T47D (cell line): ENCODE results near the gene PPOX.

Source experiments
- DNase-seq, 2 experiments: peaks; one replicate each; pipeline versions ENCODE4 v3.0.0 to v3.0.0-alpha.2; 2011 to 2012; ENCODE audit warnings: low read depth in 1 of 2, low spot score in 1 of 2
- JUND ChIP-seq: IDR thresholded peaks from 2 replicates; pipeline ENCODE4 v1.6.1; 2012; ENCODE audit warnings: low read depth
- in situ Hi-C: cut with HindIII; loops from 2 replicates; pipeline ENCODE4 v1.10.0; 2016; ENCODE audit warnings: low sequenced_read_pairs, low pct_unique_long_range_greater_than_20kb

The PPOX gene

GRCh38 chr1:161159913-161160243, 6.3 kb upstream of the PPOX start:
- in situ Hi-C loops = no loop called here
- DNase-seq = no peak
- TF ChIP-seq JUND = no peak

GRCh38 chr1:161160671-161161145, 5.5 kb upstream of the PPOX start:
- in situ Hi-C loops = no loop called here
- TF ChIP-seq JUND = no peak
- DNase-seq = no peak

GRCh38 chr1:161161652-161162051, 4.6 kb upstream of the PPOX start:
- no peak for TF ChIP-seq JUND
- no peak for DNase-seq
- in situ Hi-C loops = no loop called here

- DNase-seq = no peak
- no peak for TF ChIP-seq JUND
- in situ Hi-C loops = no loop called here
These were observed 4.2 kb upstream of the PPOX start for GRCh38 chr1:161162052-161162451.

GRCh38 chr1:161162806-161163205, 3.4 kb upstream of the PPOX start:
- in situ Hi-C loops = no loop called here
- no peak for TF ChIP-seq JUND
- DNase-seq = no peak

GRCh38 chr1:161163793-161164192, 2.4 kb upstream of the PPOX start:
- in situ Hi-C loops = no loop called here
- DNase-seq = no peak
- TF ChIP-seq JUND = no peak

- no peak for TF ChIP-seq JUND
- no peak for DNase-seq
- in situ Hi-C loops = no loop called here
These were observed 1.2 kb upstream of the PPOX start for GRCh38 chr1:161164901-161165610.

GRCh38 chr1:161166669-161167548, 683 bp downstream of the PPOX start:
- in situ Hi-C loops = no loop called here
- TF ChIP-seq JUND = no peak
- no peak for DNase-seq

- TF ChIP-seq JUND = no peak
- no peak for DNase-seq
- in situ Hi-C loops = no loop called here
These were observed 2.7 kb downstream of the PPOX start for GRCh38 chr1:161168906-161169305.

- in situ Hi-C loops = no loop called here
- no peak for DNase-seq
- no peak for TF ChIP-seq JUND
These were observed 5.0 kb downstream of the PPOX start for GRCh38 chr1:161171191-161171590.

GRCh38 chr1:161171696-161172095, 5.5 kb downstream of the PPOX start:
- TF ChIP-seq JUND = no peak
- in situ Hi-C loops = no loop called here
- no peak for DNase-seq

GRCh38 chr1:161172349-161172748, 6.1 kb downstream of the PPOX start:
- peak in 1 of 2 experiments; percentile 45 for DNase-seq
- in situ Hi-C loops = no loop called here
- no peak for TF ChIP-seq JUND

- in situ Hi-C loops = no loop called here
- no peak for DNase-seq
- TF ChIP-seq JUND = no peak
These were observed 6.7 kb downstream of the PPOX start for GRCh38 chr1:161172776-161173376.

GRCh38 chr1:161173711-161174110, 7.5 kb downstream of the PPOX start:
- in situ Hi-C loops = no loop called here
- DNase-seq = no peak
- TF ChIP-seq JUND = no peak
